Stimulated activated naive CD4-positive, alpha-beta T cell (primary cell): ENCODE data around the gene NLRC5.
"Not testable (repeated sequence)": the region's sequence is repeated elsewhere in the genome, so short reads cannot be mapped to it uniquely, and the experiment has no call there.

ENCODE experiments used
- DNase-seq, 6 experiments: peaks; one replicate each; lab custom pipeline; 2025; lab: John Stamatoyannopoulos, UW

The NLRC5 gene

DNA sequence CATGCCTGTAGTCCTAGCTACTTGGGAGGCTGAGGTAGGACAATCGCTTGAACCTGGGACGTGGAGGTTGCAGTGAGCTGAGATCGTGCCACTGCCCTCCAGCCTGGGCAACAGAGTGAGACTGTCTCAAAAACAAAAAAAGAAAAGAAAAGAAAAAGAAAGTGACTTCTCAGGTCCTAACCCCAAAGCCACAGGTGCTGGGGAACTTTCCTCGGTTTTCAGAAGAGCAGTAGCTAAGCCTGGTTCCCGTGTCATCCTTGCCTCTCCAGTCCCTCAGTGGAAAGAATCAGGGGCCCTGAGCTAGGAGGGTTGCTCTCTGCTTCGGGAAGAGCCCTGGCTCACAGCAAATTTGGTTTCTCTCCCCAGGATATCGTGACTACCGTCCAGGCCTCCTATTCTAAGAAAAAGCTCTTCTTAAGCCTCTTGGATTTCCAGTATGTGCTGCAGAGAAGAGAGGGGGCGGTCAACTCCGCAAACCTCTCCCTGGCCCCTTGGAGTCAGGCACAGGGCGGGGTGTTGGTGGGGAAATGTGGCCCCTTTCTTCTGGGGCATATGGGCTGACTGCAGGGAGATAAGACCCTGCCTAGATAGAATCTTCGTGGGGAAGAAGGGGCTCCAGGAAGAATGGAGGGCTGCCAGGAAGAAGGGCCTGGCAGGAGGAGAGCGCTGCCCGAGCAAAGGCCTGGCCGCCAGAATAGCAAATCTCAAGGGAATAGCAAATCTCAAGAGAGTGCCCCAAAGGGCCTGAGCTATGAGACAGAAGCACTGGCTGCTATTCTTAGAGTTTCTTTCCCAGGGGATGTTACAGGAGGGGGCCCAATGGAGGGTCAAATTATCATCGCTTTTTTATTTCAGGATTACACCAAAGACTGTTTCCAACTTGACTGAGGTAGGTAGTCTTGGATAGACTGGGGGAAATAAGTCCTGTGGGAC, 8.3 kb upstream of the NLRC5 start:
- no peak for DNase-seq

DNA sequence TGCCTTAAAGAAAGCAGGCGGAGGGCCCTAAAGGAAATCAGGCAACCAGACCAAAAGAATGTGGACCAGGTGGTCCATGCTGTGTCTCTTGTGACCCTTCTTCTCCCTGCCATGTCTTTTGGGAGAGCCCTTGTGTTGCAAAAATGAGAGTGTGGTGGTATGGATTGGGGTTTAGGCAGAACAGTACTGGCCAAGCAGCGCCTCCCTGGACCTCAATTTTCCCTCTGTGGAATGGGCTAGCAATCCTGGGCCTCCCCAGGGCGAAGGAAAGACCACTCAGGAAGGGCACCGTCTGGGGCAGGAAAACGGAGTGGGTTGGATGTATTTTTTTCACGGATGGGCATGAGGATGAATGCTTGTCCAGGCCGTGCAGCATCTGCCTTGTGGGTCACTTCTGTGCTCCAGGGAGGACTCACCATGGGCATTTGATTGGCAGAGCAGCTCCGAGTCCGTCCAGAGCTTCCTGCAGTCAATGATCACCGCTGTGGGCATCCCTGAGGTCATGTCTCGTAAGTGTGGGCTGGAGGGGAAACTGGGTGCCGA, 7.6 kb upstream of the NLRC5 start:
- DNase-seq = no peak

DNA sequence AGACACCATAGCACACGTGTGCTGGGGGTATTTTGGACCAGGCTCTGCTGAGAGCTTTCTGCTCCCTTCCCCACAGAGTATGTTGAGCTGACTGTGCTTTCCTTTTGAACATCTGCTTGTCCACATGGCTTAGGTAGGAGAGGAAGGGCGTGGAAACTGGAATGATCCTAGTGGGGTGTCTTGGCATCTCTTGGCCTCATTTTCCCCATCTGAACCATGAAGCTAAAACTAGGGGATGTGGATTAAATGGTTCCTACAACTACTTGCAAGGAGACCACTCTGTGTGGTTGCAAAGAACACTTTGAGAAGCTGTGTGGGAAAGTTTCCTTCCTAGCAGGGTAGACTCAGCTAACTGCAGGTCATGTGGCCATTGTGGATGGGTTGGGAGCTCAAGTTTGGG, 6.7 kb upstream of the NLRC5 start:
- DNase-seq = no peak

DNA sequence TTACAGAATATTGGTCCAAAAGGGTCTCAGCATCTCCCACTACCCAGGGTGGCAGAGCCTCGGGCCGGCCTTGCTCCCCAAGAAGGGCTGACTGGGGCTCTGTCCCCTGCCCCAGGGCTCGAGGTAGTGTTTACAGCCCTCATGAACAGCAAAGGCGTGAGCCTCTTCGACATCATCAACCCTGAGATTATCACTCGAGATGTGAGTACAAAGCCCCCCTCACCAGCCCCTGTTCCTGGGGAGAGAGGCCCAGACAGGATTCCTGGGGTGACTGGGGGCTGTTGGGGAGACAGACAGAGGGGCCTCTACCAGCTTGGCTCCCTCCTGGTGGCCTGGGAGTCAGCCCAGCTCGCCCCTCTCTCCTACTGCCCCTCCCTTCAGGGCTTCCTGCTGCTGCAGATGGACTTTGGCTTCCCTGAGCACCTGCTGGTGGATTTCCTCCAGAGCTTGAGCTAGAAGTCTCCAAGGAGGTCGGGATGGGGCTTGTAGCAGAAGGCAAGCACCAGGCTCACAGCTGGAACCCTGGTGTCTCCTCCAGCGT, 6.1 kb upstream of the NLRC5 start:
- no peak for DNase-seq

DNA sequence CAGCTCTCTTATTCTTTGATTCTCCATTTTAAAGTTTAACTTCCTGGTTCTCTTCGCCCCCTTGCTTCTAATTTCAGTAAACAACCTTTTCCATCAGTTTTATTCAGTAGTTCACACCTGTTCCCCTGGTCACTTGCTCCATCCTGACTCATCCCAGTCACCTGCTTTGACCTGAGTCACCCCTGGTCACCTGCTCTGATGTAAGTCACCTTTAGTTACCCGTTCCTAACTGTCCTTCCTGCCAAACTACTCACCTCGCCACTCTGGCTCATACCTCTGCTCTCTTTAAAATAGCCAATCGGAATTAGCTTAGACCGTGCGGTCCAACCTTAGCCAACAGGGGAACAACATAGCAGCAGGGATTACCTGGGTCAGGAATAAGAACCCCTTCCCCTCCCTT, 4.7 kb upstream of the NLRC5 start:
- DNase-seq = no peak

DNA sequence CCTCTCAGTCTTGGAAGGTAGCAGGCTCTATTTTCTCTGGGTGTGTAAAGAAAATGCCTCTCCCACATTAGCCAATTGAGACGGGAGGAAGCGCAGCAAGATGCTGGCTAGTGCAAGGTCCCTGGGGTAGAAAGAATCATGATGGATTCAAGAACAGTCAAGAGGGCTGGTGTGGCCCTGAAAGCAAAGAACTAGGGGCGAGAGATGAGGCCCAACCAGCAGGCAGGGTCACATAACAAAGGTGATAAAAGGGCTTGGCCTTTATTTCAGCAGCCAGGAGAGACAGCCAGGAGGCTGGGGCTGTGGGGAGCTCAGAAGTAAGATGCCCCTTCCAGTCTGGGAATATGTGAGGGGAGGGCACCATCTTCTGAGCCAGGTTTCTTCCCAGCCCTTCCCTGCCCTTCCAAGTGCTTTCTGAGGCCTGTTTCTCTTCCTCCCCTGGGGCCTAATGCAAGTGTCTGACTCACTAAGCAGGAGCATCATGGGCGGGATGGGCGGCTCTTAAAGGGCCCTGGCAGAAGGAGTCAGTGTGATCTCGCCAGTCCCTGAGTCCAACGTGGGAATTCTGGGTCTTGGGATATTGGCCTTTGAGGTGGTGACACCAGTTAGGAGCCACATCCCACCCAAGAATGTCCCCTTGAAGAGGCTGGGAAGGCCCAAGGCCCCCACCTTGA, 3.9 kb upstream of the NLRC5 start:
- DNase-seq = no peak

DNA sequence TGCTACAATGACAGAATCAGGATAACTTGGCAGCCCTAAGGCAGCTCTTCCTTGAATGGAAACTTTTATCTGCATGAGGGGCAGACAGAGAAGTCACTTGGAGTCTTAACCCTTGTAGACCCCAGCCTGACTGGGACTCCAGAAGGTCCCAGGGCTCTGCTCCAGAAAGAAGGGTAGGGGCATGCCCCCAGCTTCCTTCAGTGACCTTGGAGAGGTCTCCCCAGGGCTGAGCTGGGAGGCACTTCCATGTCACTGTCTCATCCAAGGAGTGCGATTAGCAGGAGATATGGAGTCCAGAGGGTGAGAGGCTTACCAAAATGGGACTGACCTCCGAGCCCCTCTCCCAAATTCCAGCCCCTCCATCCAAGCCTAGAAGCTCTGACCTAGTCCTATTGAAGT, 3.4 kb upstream of the NLRC5 start:
- no peak for DNase-seq

DNA sequence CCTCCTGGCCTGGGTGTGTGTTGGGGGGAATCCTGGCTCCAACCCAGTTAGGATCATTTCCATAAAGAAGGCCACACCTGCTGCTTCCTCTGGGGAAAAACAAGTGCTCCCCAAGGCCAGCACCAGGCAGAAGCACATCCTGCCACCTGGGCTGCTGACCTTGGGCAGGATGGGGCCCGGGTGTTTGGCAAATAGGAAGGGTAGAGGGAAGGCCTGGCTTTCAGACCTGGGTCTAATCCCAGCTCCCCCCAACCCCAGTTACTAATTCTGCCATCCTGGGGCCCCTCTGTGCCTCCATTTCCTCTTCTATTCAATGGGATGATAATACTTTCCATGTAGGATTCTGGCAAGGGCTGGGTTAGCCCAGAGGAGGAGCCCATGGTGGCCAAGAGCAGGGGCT, 3.0 kb upstream of the NLRC5 start:
- no peak for DNase-seq

DNA sequence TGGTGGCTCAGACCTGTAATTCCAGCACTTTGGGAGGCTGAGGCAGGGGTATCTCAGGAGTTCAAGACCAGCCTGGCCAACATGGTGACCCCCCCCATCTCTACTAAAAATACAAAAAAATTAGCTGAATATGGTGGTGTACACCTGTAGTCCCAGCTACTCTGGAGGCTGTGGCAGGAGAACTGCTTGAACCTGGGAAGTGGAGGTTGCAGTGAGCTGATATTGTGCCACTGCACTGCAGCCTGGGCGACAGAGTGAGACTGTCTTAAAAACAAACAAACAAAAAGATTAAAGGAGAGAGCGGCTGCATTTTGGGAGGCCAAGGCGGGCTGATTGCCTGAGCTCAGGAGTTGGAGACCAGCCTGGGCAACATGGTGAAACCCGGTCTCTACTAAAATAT, 2.4 kb upstream of the NLRC5 start:
- DNase-seq = not testable (repeated sequence)

DNA sequence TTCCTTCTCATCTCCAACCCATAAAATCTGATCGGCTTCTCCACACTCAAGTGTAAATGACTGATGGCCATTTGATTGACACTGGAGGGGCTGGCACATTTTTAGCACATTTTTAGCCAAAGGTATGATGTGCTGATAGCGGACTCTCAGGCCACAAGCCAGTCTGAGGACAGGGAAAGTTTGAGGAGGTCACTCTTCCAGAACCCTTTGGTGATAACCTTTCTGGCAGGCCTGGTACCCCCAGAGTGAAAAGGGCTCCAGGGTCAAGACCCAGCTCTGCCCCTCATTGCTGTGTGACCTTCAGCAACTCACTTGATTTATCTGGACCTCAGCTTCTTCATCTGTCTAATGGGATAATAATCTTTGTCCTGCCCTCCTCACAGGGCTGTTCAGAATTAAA, 1.7 kb upstream of the NLRC5 start:
- DNase-seq = no peak

DNA sequence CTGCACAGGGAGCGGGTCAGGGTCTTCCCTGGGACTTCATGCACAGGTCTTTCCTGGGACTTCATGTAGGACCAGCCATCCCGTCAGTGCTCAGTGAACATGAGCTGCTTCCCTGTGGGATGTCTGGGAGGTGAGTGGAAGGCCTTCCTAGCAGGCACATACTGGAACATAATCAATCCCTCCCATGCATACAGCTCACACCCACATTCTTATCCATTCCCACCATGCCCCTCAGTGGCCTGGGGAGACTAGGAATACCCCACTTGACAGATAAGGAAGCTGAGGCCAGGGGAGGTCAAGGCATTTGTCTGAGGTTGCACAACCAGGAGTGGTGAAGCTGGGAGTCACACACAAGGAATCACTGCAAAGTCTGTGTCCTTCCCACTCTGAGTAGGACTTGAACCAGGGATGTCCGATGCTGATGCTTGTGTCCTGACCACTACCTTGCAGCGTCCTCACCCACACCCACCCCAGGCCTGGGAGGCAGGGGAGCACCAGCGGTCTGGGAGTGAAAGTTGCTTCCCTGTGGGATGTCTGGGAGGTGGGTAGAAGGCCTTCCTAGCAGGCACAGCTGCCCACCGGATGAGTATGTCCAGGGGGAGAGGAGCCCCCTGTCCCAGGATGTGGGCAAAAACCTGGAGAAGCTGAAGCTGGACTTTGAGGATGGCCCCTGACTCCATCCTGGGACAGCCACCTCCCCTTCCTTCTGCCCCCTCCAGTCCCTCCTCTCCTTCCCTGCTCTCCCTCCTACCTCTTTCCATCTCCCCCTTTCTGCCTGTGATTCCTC, 1.0 kb upstream of the NLRC5 start:
- DNase-seq = no peak

DNA sequence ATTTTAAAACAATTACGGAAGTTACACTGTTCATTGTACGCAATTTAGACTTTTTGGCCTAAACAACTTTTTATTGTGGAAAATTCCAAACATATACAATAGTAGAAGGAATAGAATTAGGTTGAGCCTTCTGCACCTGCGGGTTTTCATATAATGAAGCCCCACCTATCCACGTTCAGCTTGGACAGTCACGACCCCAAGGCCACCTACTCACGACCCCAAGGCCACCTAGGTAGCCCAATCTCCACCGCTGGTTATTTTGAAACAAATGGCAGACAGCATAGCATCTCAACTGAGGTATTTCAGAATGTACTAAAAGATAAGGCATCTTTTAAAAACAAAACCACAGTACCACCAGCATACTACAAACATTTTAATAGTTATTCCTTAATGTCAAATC, 631 bp downstream of the NLRC5 start:
- no peak for DNase-seq

DNA sequence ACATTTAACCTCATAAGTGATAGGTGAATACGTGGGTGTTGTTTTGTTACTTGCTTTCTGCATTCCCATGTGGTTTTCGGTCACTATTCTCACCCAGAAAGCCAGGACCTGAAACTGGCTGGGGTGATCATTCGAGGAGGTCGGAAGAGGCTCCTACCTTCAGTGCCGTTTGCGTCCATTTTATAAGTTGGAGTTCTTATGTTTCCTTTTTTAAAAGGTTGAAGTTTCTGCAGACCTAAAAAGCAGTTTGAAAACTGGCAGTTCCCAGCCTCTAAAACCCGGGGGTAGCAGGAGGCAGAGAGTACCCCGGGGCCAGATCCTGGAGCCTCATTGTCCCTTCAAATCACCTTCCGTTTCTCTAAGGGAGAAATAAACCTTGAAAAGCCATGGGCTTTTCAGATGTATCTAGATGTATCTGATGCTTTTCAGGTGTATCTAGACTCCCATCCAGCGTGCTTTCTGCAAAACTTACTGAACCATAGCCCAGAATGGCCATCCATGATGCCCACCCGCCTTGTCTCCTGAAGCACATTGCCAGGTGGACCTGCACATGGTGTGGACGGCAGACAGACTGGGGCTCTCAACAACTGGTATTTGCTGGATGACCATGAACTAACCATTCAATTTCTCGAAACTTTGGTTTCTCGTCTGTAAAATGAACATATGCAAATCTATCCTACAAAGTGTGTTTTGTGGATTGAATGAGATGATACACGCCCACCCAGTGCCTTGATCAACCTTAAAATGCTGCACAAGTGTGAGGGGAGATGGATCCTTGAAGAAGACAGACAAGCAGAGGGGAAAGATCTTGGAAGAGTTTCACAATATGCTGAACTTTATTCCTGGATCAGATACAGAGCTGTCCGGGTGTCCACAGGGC, 1.3 kb downstream of the NLRC5 start:
- DNase-seq = peak in 1 of 6 experiments; percentile 20

DNA sequence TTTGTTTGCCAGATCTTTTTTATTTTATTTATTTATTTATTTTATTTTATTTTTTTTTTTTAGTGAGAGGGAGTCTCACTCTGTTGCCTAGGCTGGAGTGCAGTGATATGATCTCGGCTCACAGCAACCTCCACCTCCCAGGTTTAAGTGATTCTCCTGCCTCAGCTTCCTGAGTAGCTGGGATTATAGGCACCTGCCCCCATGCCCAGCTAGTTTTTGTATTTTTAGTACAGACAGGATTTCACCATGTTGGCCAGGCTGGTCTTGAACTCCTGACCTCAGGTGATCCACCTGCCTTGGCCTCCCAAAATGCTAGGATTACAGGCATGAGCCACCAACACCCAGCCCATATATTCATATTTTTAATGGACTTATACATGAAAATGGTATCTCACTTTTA, 3.1 kb downstream of the NLRC5 start:
- not testable (repeated sequence) for DNase-seq

DNA sequence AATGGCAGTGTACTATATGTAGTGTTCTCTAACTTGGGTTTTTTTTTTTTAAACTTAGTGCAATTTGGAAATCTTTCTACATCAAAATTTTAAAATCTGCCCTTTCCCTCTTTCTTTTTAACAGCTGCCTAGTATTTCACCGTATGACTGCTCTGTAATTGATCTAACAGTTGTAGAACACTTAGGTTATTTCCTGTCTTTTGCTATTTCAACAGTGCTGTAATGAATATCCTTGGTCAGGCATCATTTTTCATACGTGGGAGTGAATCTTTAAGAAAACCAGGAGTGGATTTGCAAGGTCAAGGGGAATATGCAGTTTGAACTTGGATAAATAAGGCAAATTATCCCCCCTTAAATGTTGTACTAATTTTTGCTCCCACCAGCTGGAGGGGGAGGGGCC, 3.8 kb downstream of the NLRC5 start:
- DNase-seq = no peak

DNA sequence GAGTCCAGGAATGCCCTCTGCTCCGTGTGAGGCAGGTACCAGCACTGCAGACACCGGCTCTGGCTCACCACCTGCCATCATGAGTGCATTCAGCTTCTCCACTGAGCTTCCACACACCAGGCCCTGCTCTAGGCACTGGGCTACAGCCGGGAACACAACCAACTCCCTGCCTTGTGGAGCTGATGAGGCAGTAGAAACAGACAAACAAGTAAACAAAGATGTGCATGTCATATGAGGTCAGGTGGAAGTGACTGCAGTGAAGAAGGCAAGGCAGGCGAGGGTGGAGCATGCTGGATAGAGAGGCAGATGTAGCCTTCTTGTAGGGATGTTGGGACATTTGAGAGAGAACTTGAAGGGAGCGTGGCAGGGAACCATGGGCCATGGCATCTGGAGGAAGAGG, 5.0 kb downstream of the NLRC5 start:
- no peak for DNase-seq

DNA sequence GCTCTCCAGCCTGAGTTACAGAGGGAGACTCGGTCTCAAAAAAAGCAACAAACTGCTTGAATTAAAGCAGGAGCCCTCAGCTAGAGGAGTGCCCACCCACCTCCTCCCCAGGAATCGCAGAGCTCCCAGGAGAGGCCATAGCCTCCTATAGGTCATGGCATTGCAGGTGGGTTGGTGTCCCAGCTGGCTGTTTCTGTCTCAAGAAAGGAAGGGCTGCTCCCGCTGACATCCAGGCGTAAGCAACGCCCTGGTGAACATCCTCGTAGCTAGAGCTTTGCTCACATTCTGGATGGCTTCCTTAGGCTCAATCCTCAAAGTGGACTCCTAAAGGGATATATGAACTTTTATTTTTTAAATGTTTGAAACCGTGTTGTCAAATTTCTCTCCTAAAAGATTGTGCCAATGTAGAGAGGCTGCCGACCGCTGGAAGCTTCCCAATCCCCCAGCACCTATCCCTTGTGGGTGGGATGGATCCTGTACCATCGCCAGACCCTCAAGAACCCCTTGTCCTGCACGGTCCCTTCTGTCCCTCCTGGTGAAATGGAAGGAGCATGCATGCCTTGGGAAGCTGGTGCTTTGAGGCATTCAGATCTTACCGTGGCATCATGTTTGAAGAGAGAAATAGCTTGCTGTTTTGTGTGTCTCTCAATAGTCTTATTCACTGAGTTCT, 5.9 kb downstream of the NLRC5 start:
- no peak for DNase-seq

DNA sequence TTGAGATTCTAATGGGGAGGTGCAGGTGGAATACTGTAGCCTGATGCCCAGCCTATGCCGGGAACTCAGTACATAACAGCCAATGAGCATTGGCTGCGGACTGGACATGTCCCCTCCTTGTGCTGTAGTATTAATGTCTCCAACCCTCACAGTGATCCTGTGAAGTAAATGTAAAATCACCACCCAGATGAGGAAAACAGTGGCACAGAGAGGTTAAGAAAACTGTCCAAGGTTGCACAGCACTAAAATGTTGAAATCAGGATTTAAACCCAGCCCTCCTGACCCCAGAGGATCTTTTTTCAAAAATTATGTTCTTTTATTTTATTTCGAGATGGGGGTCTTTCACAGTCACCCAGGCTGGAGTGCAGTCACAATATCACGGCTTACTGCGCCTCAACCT, 7.9 kb downstream of the NLRC5 start:
- no peak for DNase-seq

DNA sequence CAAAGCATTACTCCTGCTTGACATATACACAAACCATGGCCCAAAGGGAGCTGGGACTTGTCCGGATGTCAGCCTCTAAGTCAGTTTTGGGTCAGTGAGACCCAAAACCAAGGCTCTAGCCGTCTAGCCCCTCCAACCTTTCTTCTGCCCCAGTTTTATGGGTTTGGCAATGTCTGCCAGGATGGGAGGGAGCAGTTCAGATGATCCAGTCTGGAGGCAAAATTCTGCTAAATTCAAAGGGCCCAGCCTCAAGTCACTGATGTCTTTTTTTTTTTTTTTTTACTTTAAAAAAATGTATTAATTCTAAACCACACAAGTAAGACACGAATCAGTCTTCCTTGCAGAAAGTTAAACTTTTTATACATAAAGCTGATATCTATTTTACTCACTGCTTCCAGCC, 8.6 kb downstream of the NLRC5 start:
- DNase-seq = no peak

DNA sequence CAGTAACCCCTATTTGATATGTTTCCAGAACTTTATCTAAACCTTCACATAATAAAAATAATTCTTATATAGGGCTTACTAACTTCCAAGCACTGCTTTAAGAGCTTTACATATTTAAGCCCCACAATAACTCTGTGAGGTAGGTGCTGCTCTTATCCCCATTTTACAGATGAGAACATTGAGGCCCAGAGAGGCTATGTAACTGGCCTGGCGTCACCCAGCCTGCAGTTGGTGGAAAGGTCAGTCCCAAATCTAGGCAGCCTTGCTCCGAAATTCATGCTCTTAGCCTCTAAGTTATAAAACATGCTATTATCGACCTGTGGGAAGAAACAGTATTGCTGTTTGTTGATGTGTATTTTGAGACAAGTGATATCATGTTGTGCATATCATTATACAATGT, 9.0 kb downstream of the NLRC5 start:
- DNase-seq = no peak

DNA sequence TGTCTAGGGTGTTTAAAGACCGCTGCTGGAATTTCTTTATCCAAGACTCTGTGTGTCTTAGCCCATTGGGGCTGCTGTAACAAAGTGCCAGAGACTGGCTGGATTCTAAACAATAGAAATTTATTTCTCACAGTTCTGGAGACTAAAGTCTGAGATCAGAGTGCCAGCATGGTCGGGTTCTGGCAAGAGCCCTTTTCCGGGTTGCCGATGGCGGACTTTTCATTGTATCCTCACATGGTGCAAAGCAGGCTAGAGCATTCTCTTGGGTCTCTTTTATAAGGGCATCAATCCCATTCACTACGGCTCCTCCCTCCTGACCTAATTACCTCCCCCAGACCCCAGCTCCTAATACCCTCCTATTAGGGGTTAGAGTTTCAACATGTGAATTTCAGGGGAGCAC, 9.5 kb downstream of the NLRC5 start:
- DNase-seq = no peak
